Tibial nerve (tissue), 4 donors: ENCODE data around the gene GRB7. TPM values are rescaled to one million over a fixed set of nuclear protein-coding genes. Genes with fewer than 3 reads are reported as not detected.
"Not testable (repeated sequence)": the region's sequence is repeated elsewhere in the genome, so short reads cannot be mapped to it uniquely, and the experiment has no call there.

ENCODE experiments used
- DNase-seq, 2 donors: peaks; one replicate each; pipeline ENCODE4 v3.0.0-alpha.2; 2019; ENCODE audit warnings: low spot score in 2 of 2
- H3K27ac ChIP-seq, 4 donors: fragments of 200-600 bp; sonication (generic) in 3 of 4; one replicate each; pipeline ENCODE4 v1.5.1; 2017 to 2019; ENCODE audit warnings: mild to moderate bottlenecking in 1 of 4
- H3K27me3 ChIP-seq, 2 donors: fragments of 200-600 bp; sonication (generic) in 1 of 2; one replicate each; pipeline versions ENCODE4 v1.5.1 to v1.6.0; 2017 to 2019
- H3K36me3 ChIP-seq, 3 donors: fragments of 200-600 bp; sonication (generic); one replicate each; pipeline ENCODE4 v1.5.1; 2018 to 2019
- H3K4me1 ChIP-seq, 4 donors: fragments of 200-600 bp; sonication (generic) in 3 of 4; one replicate each; pipeline ENCODE4 v1.5.1; 2017 to 2019
- H3K4me3 ChIP-seq, 4 donors: fragments of 200-600 bp; sonication (generic) in 3 of 4; one replicate each; pipeline ENCODE4 v1.5.1; 2017 to 2019; ENCODE audit warnings: mild to moderate bottlenecking in 1 of 4, moderate library complexity in 1 of 4
- H3K9me3 ChIP-seq, 4 donors: fragments of 200-600 bp; sonication (generic) in 3 of 4; one replicate each; pipeline ENCODE4 v1.5.1; 2017 to 2019
- CTCF ChIP-seq, 5 experiments: fragments of 200-600 bp in 3 of 5; fragments of 450-650 bp in 2 of 5; sonication (generic) in 3 of 5; IDR thresholded peaks; one replicate each; pipeline ENCODE4 v1.5.1; 2016 to 2019; ENCODE audit warnings: antibody characterized with exemption in 5 of 5, mild to moderate bottlenecking in 3 of 5, moderate library complexity in 2 of 5
- EP300 ChIP-seq, 2 donors: sonication (generic); formaldehyde crosslinking; IDR thresholded peaks; one replicate each; pipeline ENCODE4 v1.6.1; 2017; ENCODE audit warnings: antibody characterized with exemption in 2 of 2, mild to moderate bottlenecking in 1 of 2
- POLR2A ChIP-seq, 2 donors: fragments of 450-650 bp; IDR thresholded peaks; one replicate each; pipeline ENCODE4 v1.6.1; 2017; ENCODE audit warnings: antibody characterized with exemption in 2 of 2, mild to moderate bottlenecking in 2 of 2, moderate library complexity in 2 of 2
- WGBS, 2 donors: methylation state at CpG; one replicate each; pipeline ENCODE4 v1.1.5; 2018; 5-methylcytosine and 5-hydroxymethylcytosine counted together
- total RNA-seq, 4 donors: library from RNA; depleted of rRNA; stranded (reverse); fragments of >200 nt; gene quantifications; one replicate each; pipeline ENCODE4 v1.1.0, GENCODE V29; 2016

GRB7 gene
- total RNA-seq, 4 donors from 2014 or later: 0.21 to 0.39 (median 0.30) TPM; not detected in 1

GRCh38 chr17:39709998-39710964 is 27.5 kb upstream of the GRB7 start:
- peaks cover 0 to 85% (median 7%) of the 10 kb centered on the region in 3 donors for H3K36me3 ChIP-seq

GRCh38 chr17:39711071-39711470 is 26.7 kb upstream of the GRB7 start:
- H3K4me3 ChIP-seq, H3K27me3 ChIP-seq, H3K9me3 ChIP-seq, DNase-seq, H3K27ac ChIP-seq: not testable (repeated sequence)
- 79 to 84% methylated on average over 11 of the region's 11 CpGs for WGBS, 2 donors
- peaks cover 0 to 37% (median 17%) of the 10 kb centered on the region in 4 donors for H3K4me1 ChIP-seq
- peaks cover 2 to 93% (median 7%) of the 10 kb centered on the region in 3 donors for H3K36me3 ChIP-seq

More at GRCh38 chr17:39709998-39710964, 27.5 kb upstream of the GRB7 start:
- H3K27me3 ChIP-seq: no peaks in the 10 kb centered on the region
- no peak for DNase-seq
- peak overlapping the region in 1 of 4 donors; percentile 97 for H3K27ac ChIP-seq
- TF ChIP-seq POLR2A (IDR thresholded peaks at IDR 0.05) (no peak), EP300 (IDR thresholded peaks at IDR 0.05) (no peak), CTCF (IDR thresholded peaks at IDR 0.05) (no peak)
- no peak overlapping the region for H3K4me3 ChIP-seq
- peaks cover 0 to 45% (median 25%) of the 10 kb centered on the region in 4 donors for H3K4me1 ChIP-seq
- 84 to 87% methylated on average over 20 of the region's 20 CpGs for WGBS, 2 donors
- H3K9me3 ChIP-seq: no peaks in the 10 kb centered on the region

DNA sequence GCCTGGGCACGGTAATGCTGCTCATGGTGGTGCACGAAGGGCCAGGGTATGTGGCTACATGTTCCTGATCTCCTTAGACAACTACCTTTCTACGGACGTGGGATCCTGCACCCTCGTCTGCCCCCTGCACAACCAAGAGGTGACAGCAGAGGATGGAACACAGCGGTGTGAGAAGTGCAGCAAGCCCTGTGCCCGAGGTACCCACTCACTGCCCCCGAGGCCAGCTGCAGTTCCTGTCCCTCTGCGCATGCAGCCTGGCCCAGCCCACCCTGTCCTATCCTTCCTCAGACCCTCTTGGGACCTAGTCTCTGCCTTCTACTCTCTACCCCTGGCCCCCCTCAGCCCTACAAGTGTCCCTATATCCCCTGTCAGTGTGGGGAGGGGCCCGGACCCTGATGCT is 25.9 kb upstream of the GRB7 start:
- TF ChIP-seq CTCF (IDR thresholded peaks at IDR 0.05) (no peak), POLR2A (IDR thresholded peaks at IDR 0.05) (no peak), EP300 (IDR thresholded peaks at IDR 0.05) (no peak)
- Histone ChIP-seq H3K27me3 (no peaks in the 10 kb centered on the region), H3K27ac (no peak overlapping the region), H3K4me3 (no peak overlapping the region), H3K36me3 (peaks cover 3 to 100% (median 7%) of the 10 kb centered on the region in 3 donors), H3K4me1 (peaks cover 0 to 29% (median 10%) of the 10 kb centered on the region in 4 donors), H3K9me3 (no peaks in the 10 kb centered on the region)
- DNase-seq: no peak
- 89 to 91% methylated on average over 10 of the region's 10 CpGs for WGBS, 2 donors

GRCh38 chr17:39714234-39714633 is 23.5 kb upstream of the GRB7 start:
- TF ChIP-seq CTCF (IDR thresholded peaks at IDR 0.05) (no peak), POLR2A (IDR thresholded peaks at IDR 0.05) (no peak), EP300 (IDR thresholded peaks at IDR 0.05) (no peak)
- Histone ChIP-seq H3K36me3 (peaks cover 3 to 100% (median 7%) of the 10 kb centered on the region in 3 donors), H3K27me3 (no peaks in the 10 kb centered on the region), H3K4me1 (peaks cover 0 to 5% (median 0%) of the 10 kb centered on the region in 4 donors), H3K4me3 (no peak overlapping the region), H3K27ac (no peak overlapping the region), H3K9me3 (no peaks in the 10 kb centered on the region)
- 73 to 81% methylated on average over 4 of the region's 4 CpGs for WGBS, 2 donors
- no peak for DNase-seq

GRCh38 chr17:39715375-39716072 is 22.2 kb upstream of the GRB7 start:
- Histone ChIP-seq H3K4me3 (no peak overlapping the region), H3K36me3 (peaks cover 0 to 100% (median 3%) of the 10 kb centered on the region in 3 donors), H3K9me3 (no peaks in the 10 kb centered on the region), H3K4me1 (no peaks in the 10 kb centered on the region), H3K27me3 (no peaks in the 10 kb centered on the region), H3K27ac (no peak overlapping the region)
- DNase-seq: no peak
- no peak for TF ChIP-seq CTCF (IDR thresholded peaks at IDR 0.05)
- no peak for TF ChIP-seq EP300 (IDR thresholded peaks at IDR 0.05)
- no peak for TF ChIP-seq POLR2A (IDR thresholded peaks at IDR 0.05)
- WGBS, 2 donors: 94 to 95% methylated on average over 18 of the region's 18 CpGs
